IPS-NIHi11 (cell line): ENCODE data around the gene TMEM270.
"Not testable (repeated sequence)": the region's sequence is repeated elsewhere in the genome, so short reads cannot be mapped to it uniquely, and the experiment has no call there.

ENCODE experiments used
- DNase-seq: peaks from one replicate; pipeline ENCODE4 v3.0.0; 2012; ENCODE audit warnings: mixed read lengths, low spot score

TMEM270 gene

DNA sequence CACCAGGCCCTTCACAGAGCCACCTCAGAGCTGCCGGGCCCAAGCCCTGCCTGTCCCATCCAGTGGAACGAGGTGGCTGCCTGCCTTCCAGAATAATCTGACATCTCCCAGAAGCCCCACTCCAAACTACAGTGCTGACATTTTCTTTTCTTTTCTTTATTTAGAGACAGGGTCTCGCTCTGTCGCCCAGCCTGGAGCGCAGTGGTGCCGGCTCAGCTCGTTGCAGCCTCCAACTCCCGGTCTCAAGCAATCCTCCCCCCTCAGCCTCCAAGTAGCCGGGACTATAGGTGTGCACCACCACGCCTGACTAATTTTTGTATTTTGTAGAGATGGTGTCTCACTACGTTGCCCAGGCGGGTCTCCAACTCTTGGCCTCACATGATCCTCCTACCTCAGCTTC is 346 bp downstream of the TMEM270 start:
- DNase-seq: no peak

DNA sequence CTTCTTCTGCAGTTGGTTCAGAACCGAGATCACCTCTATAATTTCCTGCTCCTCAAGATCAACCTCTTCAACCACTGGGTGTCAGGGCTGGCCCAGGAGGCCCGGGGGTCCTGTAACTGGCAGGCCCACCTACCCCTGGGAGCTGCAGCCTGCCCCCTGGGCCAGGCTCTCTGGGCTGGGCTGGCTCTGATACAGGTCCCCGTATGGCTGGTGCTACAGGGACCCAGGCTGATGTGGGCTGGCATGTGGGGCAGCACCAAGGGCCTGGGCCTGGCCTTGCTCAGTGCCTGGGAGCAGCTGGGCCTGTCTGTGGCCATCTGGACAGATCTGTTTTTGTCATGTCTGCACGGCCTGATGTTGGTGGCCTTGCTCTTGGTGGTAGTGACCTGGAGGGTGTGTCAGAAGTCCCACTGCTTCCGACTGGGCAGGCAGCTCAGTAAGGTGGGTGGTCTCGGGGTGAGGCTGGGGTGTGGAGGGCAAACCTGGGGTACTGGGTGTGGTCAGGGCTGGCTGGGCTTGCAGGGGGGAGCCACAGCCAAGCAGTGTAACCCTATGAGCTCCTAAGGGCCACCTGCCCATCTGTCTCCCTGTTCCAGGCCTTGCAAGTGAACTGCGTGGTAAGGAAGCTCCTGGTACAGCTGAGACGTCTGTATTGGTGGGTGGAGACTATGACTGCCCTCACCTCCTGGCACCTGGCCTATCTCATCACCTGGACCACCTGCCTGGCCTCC is 4.2 kb downstream of the TMEM270 start:
- no peak for DNase-seq

DNA sequence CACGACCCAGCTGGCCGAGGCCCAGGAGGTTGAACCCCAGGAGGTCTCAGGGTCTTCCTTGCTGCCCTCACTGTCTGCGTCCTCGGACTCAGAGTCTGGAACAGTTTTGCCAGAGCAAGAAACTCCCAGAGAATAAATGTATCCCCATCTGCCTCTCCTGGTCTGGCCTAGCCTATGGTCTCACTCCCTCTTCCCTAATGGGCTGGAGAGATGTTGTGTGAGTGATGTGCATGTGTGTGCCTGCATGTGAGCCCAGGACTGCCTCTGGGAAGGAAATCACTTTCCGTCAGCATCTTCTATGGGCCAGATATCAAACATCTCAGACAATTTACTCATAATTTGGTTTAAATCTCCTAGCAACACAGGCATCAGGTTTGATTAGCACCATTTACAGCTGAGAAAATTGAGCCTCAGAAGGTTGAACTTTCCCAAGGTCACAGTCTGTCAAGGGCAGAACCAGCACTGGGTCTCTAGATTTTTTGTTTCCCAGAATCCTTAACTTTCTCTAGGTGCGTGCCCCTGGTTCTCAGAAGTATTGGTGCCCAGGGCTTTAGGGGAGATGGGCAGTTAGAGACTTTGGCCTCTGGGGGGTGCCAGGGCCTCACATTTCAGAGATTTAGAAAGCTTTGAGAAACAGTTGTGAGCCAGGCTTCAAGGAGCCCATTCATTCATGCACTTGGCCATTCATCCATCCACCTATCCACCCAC is 4.9 kb downstream of the TMEM270 start:
- peak; percentile 66 for DNase-seq

DNA sequence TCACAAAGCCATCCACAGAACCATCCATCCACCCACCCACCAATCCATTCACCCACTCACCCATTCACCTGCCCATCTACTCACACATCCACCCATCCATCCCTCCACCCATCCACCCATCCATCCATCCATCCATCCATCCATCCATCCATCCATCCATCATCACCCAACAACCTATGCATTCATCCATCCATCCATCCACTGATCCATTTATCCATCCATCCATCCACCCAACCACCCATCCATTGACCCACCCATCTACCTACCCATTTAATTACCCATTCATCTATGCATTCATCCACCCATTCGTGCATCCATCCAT is 5.4 kb downstream of the TMEM270 start:
- DNase-seq: no peak

DNA sequence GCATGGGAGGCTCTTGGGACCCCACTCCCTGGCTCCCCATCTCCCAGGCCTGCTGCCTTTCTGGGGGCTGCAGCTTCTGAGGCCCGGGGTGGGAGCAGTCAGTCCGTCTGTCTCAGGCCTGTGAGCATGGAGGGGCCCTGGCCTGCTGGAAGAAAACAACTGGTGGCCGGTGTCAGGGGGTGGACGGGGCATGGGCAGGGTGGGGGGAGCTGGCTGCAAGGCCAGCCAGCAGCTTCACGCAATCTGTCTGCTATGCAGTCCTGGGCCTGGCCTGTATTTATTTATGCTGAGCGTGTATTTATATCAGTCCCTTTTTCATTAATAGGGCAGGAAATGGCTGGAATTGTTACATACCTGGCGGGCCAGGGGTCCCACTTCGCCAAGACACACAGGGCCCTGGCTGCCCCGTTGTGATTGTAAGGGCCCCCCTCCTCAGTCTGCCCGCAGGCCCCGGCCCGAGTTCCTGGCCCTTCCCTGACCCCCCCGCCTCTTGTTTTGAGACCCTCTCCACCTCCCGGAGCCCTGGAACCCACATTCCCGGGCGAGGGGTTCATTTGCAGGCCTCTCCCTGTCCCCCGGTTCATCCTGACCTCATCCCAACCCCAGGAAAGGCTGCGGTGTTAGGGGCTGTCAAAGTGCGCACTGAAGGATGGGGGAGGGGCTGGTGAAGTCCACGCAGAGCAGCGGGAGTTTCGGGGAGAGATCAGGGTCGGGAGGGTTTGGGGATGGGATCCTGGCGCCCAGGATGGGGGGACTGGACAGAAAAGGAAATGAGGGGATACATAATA is 8.2 kb downstream of the TMEM270 start:
- no peak for DNase-seq

DNA sequence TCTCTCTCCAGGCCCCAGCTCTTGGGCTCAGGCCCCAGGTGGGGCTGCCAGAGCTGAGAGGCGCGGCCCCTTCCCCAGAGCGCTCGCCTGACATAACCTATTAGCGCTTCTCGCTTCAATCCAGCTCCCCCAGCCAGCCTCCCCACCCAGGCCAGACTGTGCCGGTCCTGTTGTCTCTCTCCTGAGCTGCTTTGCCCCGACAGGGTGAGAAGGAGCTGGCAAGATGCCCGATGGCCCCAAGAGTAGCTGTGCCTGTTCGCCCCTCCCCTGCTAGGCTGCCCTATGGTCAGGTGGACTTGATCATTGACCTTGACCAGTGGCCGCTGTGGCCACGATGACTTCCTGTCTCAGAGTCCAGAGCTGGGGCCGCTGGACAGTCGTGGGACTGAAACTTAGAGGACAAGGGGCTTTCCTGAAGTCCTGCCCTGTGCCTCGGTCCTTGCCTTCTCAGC is 9.1 kb downstream of the TMEM270 start:
- peak; percentile 32 for DNase-seq

DNA sequence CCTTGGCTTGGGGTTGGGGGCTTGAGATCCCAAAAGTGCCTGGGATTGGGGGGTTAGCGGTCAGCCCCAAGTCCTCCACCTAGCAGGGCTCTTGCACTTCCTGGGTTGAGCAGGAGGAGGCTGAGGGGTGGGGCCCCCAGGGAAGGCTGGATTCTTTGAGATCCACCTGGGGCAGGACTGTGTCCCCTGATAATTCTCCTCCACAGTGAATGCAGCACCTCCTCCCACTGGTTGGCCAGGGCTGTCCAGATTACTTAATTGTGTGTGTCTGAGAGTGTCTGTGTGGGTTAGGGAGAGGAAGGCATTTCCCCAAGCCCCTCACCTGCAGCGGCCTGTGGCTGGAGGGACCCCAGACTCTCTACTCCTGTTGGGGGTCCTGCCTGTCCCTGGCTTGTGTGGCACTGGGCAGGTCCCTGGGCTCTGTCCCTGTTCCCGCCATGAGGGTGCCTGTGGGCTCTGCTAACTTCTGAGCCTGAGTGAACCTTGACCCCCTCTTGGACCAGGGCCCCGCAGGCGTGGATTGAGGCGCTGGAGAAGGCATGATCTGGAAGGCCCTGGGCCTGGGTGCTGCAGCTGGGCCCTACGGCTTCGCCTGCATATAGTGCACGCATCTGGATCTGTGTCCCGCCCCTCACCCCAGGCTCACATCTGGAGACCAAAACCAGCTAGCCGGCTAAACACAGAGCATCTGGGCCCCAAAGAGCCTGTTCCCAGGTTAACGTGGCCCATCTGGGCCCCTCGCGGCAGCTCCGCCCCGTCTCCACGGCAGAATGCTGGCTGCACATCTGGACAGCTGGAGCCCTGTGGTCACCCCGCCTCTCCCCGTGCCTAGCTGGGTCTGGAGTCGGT is 10.4 kb downstream of the TMEM270 start:
- DNase-seq: peak; percentile 10

DNA sequence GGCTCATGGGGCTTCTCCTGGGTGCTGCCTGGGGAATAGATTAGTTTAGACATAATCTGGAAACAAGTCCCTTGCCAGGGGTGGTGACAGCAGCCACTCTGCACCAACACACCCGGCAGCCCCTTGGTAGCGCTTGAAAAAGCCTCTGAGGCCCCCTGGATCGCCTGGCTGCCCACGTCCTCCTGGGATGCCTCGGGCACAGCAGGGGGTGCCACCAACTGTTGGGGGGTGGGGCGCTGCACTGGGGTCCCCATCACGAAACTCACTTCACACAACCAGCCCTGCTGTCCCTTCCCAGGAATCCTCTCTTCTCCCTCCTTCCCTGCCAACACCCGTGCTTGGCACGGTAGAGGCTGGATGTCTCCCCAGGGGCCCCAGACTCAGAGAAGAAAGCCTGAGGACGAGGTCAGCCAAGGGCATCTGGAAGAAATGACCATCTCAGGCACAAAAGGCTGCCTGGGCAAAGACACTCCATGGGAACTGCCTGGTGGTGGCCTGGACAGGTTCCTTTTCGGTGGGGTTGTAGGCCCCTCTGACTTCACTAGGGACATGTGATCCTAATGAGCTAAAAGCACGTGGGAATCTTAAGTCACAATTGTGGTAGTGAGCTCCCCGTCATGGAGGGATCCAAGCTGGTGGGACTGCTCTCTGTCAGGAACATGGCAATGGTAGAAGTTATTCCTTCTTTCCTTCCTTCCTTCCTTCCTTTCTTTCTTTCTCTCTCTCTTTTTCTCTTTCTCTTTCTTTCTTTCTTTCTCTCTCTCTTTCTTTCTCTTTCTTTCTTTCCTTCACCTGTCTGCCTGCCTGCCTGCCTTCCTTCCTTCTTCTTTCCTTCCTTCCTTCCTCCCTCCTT is 11.3 kb downstream of the TMEM270 start:
- DNase-seq: peak; percentile 7

DNA sequence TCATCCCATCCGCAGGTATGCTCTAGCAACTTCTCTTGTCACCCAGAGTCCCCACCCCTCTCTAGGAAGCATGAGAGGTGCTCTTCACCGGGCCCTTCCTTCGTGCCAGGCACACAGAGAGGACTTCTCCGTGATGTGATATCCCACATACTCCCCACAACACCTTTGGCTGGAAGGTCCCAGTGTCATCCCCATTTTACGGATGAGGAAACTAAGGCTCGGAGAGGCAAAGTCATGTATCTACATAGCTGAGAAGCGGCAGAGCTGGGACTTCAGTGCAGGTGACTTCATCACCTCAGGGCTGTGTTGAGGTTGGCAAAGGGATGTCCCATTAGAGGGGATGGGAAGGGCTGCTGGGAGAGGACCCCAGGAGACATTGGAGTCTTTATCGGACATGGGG is 15.4 kb downstream of the TMEM270 start:
- no peak for DNase-seq

DNA sequence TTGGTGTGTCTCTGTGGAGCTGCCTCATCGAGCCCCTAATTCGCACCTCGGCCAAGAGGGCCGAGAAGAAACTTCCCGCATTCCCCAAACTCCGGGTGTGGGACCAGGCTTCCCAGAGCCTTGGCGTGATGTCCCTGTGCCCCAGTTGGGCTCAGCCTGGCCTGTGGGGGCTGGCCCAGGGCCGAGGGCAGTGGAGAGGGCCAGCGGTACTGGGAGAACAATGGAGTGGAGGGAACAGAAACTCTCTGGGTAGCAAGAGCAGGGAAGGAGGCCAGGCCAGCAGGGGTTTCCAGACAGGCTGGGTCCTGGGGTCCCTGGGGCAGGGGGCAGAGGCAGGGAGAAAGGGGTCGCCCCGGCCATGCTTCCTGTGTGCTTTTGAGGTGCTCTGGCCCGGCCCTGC is 16.0 kb downstream of the TMEM270 start:
- DNase-seq: no peak

DNA sequence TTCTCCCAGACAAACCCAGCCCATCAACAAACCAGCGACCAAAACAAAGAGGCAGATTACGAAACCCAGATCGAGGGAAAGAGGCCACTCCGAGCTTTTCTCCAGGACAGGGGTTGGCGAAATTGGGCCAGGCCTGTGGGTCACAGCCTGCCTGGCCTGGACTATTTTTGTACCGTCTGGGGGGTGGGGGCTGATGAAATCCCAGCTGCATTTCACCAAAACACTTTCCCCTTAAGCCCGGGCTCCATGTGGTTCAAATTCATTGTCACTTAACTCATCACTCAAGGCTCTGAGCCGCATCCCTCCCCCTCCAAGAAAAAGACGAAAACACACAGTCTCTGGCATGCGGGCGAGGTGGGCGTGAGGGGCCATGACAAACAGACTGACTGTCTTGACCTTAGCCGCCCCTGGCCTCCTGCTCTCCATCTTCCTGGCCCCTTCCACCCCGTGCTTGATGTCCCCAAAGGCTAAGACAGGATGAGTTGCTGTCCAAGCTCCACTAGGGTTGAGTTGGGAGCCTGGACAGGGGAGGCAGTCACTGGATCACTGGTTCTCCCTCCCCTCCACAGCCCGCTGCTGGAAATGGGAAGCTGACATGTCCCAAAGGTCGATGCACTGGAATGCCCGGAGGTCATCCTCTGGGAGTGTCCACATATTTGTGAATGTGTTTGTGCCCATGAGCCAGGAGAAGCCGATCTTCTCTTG is 19.2 kb downstream of the TMEM270 start:
- no peak for DNase-seq

DNA sequence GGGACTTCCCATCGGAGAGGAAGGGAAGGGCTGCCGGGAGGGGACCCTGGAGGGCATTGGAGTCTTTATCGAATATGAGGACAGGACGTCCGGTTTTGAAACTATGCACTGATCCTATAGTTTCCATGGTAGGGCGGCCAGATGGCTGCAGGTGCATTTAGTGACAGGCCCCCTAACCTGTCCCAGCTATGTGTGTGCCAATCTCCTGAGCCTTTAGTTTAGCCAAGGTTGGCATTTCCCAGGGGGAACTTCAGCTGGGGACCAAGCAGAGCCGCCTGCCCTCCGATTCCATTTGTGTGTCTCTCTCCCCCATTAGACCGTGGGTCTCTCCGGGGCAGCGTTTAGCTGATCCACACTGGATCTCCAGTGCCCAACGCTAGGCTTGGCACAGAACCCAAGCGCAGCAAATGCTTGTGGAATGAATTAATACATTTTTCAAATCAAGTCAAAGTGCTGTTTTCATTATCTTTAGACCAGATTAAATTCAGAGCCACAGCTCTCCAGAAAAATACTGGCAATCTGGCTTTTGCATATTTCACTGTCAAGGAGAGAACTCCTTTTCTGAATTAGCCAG is 19.9 kb downstream of the TMEM270 start:
- no peak for DNase-seq

DNA sequence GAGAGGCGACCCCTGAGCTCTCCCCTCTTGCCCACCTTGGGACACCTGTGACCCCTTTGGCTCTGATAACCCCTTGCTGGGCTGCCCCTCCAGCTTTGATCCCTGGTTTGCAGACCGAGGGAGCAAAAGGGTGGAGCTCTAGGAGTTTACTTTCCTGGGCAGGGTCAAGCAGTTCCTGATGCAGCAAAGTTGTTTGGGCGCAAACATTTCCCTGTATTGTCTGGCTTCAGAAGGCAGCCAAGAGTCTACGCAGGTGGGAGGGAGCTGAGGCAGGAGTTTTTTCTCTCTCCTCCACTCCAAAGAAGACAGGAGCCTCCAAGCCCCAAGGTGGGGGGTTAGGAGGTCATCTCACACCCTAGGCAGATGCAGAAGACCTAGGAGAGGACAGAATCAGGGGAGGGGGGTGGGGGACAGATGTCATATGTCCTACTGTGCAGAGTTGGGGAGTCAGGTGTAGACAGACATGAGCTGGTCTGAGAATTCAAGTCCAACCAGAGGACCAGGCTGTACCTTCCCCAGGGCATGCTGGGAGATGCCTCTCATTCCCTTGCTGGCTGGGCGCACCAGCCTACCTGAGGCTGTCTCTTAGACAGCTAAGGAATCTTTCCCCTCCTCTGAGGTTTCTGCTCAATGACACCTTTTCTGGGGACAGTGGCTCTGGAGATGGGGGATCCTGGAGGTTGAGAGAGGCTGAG is 20.5 kb downstream of the TMEM270 start:
- DNase-seq: no peak

DNA sequence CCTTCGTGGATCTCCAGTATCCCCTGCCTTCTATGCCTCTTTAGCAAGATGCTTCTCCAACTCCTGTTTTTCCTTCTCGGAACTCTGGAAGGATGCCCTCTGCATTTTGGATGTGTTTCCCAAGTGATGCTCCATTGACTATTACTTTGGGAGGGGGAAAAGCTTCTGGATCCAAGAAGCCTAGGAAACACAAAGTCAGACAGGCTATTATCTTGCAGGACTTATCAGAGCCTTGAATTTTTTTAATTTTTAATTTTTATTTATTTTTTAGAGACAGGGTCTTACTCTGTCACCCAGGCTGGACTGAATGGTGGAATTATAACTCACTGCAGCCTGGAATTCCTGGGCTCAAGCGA is 21.1 kb downstream of the TMEM270 start:
- no peak for DNase-seq

DNA sequence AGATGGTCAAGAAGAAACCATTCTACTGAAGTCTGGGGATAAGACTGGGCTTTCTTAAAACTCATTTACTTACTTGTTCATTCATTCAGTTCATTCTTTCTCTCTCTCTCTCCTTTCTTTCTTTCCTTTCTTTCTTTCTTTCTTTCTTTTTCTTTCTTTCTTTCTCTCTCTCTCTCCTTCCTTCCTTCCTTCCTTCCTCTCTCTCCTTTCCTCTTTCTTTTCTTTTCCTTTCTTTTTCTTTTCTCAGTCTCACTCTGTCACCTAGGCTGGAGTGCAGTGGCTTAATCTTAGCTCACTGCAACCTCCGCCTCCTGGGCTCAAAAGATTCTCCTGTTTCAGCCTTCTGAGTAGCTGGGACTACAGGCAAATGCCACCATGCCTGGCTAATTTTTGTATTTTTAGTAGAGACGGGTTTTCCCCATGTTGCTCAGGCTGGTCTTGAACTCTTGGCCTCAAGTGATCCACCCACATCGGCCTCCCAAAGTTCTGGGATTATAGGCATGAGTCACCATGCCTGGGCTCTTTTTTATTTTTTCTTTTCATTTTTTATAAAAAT is 24.0 kb downstream of the TMEM270 start:
- not testable (repeated sequence) for DNase-seq

DNA sequence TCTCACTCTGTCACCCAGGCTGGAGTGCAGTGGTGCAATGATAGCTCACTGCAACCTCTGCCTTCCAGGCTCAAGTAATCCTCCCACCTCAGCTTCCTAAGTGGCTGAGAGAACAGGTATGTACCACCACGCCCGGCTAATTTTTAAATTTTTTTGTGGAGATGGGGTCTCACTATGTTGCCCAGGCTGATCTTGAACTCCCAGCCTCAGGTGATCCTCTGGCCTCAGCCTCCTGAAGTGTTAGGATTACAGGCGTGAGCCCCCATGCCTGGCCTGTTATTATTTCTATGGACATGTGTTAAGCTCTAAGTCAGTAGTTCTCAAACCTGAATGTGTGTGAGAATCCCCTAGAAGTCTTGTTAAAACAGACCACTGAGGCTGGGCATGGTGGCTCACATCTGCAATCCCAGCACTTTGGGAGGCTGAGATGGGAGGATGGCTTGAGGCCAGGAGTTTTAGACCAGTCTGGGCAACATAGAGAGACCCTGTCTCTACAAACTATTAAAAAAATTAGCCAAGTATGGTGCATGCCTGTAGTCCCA is 24.5 kb downstream of the TMEM270 start:
- DNase-seq: no peak

DNA sequence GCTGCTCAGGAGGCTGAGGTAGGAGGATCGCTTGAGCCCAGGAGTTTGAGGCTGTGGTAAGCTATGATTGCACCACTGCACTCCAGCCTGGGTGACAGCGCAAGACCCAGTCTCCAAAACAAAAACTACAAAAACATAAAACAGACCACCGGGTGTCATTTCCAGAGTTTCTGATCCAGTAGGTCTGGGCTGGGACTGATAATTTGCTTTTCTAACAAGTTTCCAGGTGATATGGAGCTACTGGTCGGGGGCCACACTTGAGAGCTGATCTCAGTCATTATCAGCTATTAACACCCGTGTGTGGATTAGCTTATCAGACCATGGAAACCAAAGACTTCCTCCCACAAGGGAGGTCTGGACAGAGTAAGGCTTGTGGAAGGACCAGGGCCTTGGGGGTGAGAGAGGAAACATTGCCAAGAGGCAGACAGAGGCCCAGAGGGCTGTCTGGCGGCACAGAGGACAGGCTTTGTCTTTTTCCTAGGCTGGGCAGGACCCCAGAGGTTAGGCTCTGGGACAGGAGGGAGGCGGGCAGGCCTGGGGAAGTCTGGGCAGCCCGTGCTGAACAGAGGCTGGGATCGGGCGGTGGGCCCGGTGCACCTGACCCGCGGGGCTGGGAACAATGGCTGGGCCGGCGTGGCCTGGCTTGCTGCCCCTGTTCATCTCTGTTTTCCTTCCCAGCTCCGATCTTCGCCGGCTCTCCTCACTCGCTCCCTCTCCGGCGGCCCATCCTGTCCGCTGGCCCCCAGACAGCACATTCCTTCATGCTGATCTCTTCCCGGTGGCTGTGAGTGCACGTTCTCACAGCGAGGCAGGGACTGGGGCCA is 25.2 kb downstream of the TMEM270 start:
- DNase-seq: peak; percentile 54

DNA sequence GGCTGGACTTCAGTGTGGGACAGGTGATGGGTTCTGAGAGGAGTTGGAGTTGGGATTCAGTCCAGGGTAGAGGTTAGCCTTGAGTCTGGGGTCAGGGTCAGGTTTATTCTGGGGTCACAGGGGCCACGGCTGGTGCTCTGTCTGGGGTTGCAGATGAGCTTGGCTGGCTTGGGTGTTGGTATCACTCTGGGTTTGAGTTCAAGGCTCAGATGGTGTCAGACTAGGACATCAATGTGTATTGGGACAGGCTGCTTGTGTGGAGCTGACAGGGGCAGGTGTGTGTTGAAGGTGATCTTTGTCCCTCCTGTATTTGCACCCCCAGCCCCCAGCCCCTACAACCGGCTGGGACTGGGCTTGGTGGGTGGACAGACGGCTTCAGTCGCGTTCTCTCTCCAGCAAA is 26.8 kb downstream of the TMEM270 start:
- DNase-seq: no peak
